GM12875 (cell line): ENCODE data around the gene LHX1.

Experiments used
- H3K4me3 ChIP-seq: one replicate; pipeline ENCODE4 v1.5.1; 2011; ENCODE audit warnings: low read depth, low read length, control low read depth
- TF ChIP-seq, protein P1 (sequence below): IDR thresholded peaks from 2 replicates; pipeline ENCODE4 v1.5.1; 2011; ENCODE audit warnings: low read depth, mild to moderate bottlenecking, control low read depth, inconsistent platforms, low read length, moderate library complexity, borderline replicate concordance; ENCODE audit not compliant: insufficient read depth

LHX1 gene

DNA sequence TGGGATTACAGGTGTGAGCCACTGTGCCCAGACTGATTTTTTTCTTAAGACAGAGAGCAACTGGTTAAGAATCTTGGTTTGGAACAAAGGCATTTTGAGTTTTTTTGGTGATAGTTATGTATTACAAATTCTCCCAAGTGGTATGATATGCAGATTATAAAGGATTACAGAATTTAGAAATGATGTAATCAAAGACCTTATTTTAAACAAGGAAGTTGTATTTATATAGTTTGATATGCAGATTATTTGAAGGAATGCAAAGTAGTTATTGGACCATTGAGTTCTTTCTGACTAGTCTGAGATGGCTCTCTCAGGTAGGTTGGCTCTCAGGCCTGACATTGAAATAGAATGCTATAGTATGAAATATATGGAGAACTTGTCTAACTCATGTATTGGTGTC, 46.3 kb downstream of the LHX1 start:
- TF ChIP-seq, protein P1, sequence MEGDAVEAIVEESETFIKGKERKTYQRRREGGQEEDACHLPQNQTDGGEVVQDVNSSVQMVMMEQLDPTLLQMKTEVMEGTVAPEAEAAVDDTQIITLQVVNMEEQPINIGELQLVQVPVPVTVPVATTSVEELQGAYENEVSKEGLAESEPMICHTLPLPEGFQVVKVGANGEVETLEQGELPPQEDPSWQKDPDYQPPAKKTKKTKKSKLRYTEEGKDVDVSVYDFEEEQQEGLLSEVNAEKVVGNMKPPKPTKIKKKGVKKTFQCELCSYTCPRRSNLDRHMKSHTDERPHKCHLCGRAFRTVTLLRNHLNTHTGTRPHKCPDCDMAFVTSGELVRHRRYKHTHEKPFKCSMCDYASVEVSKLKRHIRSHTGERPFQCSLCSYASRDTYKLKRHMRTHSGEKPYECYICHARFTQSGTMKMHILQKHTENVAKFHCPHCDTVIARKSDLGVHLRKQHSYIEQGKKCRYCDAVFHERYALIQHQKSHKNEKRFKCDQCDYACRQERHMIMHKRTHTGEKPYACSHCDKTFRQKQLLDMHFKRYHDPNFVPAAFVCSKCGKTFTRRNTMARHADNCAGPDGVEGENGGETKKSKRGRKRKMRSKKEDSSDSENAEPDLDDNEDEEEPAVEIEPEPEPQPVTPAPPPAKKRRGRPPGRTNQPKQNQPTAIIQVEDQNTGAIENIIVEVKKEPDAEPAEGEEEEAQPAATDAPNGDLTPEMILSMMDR, result no peak
- H3K4me3 ChIP-seq, result no peak overlapping the region

DNA sequence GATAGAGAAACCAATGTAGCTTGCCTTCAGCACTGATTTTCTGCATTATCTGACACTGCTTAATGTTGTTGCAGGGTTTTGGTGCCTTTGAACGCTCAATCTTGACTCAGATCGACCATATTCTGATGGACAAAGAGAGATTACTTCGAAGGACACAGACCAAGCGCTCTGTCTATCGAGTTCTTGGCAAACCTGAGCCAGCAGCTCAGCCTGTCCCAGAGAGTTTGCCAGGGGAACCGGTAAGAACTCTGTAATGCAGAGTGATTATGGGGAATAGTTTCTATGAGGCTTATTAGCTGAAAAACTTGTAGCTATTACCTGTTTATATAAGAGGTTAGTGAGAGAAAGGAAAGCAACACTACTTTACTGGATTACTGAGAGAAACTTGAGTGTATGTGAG, 51.9 kb downstream of the LHX1 start:
- TF ChIP-seq, protein P1, result no peak
- H3K4me3 ChIP-seq, result no peak overlapping the region

DNA sequence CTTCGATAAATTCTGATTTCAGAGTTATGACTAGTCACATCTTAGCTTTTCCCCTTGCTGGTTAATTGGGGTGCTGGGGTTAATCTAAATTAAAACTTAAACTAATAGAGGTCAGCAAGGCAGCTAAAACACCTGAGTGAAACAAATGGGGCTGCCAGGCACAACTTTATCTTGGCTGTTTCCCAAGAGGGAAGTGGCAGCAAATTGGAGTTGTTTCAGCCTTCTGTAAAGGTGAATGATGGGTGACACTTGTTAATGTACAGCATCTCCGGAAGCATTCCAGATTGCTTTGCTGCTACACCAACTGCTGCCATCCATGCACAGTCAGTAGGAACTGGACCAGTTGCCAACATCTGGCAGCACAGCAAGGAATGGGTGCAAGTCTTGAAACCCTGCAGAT, 55.4 kb downstream of the LHX1 start:
- TF ChIP-seq, protein P1, result no peak
- H3K4me3 ChIP-seq, result no peak overlapping the region

DNA sequence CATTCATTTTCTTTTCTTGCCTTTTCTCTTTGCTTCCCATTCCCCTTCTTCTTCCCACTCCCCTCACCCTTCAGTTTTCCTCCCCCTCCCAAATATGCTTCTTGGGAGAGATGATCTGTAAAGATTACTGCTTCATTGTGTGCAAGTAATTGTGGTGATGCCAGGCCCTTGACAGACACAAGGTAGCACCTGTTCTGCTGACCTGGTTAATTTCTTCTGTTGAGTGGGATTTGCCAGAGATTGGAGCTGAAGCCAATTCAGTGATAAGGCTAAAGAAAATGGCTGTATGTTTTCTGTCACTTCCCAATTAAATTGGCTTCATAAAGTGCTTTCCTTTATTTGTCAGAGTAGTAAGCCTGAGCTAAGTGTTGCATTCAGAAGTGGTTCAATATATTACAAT, 56.0 kb downstream of the LHX1 start:
- TF ChIP-seq, protein P1, result no peak
- no peak overlapping the region for H3K4me3 ChIP-seq
